ENCODE measurements around the gene PLCG2.

Gene PLCG2

GRCh38 chr16:81843683-81844082 is 64.6 kb downstream of the PLCG2 start:
- DNase-seq (ENCODE audit: low read depth): no peak

- DNase-seq (ENCODE audit: low read depth): no peak
Measured at GRCh38 chr16:81846105-81846504, 67.0 kb downstream of the PLCG2 start.

GRCh38 chr16:81848306-81848853 is 69.3 kb downstream of the PLCG2 start:
- no peak for DNase-seq (ENCODE audit: low read depth)

DNA sequence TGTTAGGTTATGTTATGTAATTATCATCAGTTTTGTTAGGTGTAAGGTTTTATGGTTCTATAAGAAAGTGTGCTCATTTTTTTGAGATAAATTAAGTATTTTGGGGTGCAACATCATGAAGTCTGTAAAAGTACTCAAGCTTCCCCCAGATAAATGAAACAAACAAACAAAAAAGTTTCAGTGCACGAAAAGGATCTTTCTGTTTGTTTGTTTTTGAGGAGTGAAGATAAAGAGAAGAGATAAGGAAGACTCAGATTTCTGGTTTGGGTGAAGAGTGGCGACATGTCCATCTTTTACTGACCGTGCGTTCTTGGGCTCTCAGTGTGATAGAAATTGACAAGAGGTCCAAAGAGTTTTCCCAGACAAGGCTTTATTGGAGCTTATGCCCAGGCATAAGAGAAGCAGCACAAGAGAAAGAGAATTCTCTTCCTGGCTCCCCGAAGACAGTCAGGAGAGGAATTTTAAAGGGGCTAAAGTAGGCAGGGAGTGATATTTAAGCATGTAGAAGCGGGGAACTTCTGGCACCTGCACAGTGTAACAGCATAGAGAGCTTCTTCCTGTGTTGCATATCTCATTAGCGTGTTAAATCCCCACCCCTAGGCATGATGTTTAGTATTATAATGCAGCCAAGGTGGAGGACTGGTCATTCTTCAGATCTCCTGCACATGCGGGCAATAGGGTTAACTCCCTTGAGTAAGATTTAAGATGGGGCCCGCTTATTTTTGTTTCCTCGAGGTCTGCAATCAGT is 71.3 kb downstream of the PLCG2 start:
- no peak for DNase-seq (ENCODE audit: low read depth)

DNA sequence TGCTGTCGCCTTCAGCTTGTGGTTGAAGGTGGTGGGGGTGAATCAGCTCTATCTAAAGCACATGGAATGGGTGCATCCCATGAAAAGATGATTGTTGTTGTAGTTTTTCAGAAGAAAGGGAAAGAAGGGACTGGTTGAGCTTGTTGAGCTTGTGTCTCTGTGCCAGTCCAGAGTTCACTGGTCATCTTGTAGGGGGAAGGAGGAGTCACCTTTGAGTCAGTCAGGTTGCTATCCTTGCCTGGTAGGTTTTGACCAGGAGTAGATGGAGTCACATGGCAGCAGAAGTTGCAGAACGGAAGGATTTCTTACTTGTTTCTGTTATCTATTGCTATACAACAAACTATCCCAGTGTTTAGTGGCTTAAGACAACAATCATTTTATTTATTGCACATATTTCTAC is 73.3 kb downstream of the PLCG2 start:
- DNase-seq (ENCODE audit: low read depth): no peak

DNA sequence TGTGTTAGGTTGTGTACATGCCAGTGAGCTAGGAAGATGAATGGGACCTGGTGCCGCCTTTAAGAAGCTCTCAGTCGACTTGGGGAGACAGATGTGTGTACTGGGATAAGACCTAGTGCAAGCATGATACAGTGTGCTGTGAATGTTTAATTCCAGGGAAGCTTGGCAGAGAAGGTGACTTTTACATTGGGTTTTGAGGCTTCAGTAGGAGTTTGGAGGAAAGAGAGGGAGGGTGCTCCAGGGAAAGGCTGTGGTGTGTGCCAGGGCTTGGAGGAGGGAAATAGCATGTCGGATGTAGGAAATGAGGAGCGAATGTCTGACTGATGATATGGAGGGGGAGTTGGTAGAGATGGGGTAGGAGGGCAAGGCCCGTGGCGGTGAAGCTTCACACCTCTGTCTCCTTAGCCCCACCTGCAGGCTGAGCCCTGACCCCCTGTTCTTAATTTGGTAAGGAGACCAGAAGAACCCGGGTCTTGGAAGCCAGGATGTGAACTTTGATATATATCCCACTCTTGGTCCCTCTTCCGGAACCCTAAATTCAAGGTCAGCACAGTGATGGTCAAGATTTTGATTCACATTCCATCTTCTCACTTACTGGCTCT is 76.6 kb downstream of the PLCG2 start:
- DNase-seq (ENCODE audit: low read depth): no peak

DNA sequence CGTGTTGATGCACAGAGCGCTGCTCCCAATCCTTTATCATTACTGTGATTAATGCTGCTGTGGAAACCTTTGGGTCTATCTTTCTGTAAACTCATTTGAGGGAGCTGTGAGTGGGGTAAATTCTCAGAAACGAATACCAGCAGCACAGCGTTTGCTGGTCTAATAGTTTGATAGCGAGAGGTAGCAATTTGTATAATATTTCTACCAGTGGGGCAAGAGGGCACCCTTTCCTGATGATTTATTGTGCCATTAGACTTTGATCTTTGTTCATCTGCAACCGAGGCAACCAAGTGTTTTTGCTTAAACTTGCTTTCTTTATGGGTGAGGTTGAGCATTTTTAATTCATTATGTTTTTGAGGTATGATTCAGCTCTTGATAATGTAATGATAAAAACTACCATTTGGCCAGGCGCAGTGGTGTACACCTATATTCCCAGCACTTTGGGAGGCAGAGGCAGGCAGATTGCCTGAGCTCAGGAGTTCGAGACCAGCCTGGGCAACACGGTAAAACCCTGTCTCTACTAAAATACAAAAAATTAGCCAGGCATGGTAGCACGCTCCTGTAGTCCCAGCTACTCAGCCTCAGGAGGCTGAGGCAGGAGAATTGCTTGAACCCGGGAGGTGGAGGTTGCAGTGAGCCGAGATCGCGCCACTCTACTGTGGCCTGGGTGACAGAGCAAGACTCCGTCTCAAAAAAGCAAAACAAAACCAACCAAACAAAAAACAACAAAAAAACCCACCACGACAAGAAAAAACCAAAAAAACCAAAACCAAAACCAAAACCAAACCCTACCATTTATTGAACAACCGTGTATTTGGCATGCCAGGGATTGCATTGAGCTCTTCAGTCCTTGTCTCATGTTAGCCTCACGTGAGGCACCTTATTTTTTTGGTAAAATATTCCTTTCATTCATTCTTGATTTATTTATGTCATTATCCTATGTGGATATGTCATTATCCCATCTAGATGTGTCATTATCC is 81.5 kb downstream of the PLCG2 start:
- no peak for DNase-seq (ENCODE audit: low read depth)

DNA sequence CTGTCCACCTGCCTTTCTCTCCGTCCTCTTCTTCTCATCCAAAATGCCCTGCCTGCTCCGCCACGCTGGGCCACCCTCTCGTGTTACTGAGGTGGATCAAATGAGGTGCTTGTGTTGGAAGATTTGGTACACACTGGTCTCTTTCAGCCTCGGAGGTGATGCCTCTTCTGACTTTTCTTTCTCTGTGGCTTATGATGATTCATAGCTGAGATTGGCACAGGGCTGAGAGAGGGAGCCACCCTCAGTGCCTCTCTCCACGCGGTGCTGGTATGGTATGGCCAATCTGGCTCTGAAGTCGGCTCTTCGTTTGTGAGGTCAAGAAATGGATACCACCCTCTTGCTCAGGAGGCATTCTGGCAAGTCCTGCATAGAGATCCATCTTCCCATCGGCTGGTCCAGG is 82.4 kb downstream of the PLCG2 start:
- no peak for DNase-seq (ENCODE audit: low read depth)

- DNase-seq (ENCODE audit: low read depth): no peak
Measured at GRCh38 chr16:81861915-81862314, 82.8 kb downstream of the PLCG2 start.

- no peak for DNase-seq (ENCODE audit: low read depth)
Measured at GRCh38 chr16:81863630-81864352, 84.7 kb downstream of the PLCG2 start.

DNA sequence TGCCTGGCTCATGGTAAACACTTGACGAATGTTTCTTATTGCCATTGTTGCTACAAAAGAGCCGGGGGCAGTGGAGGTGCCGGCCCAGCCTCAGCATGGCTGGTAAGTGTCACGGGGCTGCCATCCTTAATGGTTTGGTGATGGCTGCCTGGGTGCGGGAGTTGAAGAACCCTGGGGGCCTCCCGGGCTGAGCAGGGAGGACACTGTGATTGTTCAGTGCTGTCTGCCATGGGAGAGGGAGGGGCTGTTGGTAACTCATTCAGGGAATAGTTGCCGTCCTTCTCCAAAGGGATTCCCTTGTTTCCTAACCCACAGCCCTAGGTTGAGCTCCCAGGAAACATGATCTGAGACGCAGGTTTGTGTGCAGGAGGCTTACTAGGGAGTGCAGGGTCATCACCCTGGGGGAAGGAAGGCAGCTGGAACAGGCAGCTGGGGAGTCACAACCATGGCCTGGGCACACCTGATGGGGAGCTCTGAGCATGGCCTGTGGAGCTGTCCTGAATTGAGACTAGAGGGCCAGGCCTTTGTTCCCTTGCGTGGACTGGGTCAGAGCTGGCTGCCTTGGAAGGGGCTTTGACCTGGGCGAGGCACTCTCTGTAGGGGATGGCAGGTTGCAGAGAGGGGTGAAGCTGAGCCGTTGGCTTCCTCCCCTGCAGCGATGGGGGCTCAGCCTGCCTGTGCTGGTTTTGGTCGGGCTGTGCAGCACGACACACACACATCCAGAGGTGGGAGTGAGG is 85.7 kb downstream of the PLCG2 start:
- DNase-seq (ENCODE audit: low read depth): no peak

GRCh38 chr16:81866820-81867440 is 87.8 kb downstream of the PLCG2 start:
- no peak for DNase-seq (ENCODE audit: low read depth)

DNA sequence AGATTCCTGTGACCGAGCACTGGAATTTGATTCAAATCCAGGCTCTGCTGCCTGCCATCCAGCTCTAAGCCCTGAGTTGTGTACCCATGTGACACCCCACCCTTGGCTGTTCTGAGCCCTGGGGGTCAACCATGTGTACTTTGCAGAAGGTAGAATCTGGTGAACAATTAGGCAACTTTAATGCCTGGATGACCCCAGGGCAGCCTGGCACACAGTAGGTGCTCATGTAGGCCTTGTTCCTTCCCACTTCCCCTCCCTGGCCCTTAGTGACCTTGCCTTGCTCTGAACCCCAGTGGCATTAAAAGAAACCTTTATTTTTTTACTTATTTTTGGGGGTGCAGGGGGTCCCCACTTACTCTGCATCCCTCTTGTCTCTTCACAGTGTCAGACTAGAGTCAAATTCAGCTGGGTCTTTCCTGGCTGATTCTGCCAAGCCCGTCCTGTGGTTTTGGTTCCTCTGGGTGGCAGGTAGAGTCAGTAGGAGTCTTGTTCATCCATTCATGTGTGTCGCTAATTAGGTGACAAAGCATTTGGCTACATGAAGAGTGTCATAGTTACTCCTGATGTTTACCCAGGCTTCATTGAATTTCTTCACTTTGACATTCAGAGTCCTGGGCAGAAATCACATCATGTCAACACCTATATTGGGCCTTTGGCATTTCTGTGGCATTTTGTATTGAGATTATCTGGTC is 89.1 kb downstream of the PLCG2 start:
- no peak for DNase-seq (ENCODE audit: low read depth)

GRCh38 chr16:81869326-81869725 is 90.2 kb downstream of the PLCG2 start:
- DNase-seq (ENCODE audit: low read depth): no peak

DNA sequence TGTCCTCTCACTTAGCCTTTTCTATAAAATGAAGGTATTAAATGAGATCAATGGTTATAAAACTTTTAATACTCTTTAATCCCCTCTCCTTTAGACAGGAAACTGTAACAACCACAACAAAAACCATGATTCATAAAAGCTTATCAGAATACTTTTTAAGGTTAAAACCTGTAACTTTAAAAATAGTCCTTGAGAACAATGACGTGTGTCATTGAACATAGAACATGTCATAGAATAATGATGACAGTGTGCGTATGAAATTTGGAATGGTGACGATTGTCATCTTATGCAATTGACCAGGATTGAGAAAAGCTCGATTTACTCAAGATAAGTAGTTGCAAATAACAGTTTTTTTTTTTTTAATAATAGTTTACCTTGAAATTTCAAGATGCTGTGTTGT is 94.1 kb downstream of the PLCG2 start:
- no peak for DNase-seq (ENCODE audit: low read depth)

DNA sequence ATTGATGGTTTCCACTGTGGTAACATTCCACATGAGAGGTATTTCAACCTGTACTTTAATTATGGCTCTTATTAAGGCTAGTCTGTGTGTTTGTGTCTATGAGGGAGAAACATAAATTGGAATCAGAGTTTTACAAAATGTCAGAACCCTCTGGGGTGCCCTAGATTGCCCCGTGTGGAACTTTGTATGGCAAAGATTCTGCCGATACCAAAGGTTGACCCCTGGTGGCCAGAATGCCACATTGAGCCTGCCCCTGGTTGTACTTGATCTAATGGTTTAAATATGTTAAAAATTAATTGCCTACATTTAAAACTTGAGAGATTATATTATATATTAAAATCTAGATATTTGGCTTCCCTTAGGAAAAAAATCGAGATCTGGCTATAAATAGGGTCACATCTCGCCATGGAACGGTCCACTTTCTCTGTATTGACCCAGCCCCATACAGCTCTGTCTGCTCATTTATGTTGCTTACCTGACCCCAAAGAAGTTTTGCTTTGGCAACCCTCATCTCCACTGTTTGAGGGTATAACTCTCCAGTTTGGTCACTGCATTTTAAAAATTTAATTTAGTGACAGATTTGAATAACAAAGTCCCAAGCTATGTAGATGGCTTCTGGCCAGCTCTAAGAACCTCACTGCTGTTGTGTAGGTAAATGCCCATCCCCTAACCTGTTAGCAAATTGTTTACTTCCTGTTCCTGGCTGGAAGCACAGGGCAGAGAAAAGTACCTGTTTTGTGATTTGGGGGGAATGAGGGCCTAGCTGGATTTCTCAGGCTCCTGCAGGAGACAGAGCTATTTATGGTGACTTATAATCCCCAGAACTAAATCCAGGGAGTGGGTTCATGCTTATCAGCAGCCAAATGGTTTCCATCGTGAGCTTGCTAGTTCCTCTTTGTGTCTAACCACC is 95.0 kb downstream of the PLCG2 start:
- DNase-seq (ENCODE audit: low read depth): peak; percentile 21

- no peak for DNase-seq (ENCODE audit: low read depth)
Measured at GRCh38 chr16:81875461-81875860, 96.4 kb downstream of the PLCG2 start.

DNA sequence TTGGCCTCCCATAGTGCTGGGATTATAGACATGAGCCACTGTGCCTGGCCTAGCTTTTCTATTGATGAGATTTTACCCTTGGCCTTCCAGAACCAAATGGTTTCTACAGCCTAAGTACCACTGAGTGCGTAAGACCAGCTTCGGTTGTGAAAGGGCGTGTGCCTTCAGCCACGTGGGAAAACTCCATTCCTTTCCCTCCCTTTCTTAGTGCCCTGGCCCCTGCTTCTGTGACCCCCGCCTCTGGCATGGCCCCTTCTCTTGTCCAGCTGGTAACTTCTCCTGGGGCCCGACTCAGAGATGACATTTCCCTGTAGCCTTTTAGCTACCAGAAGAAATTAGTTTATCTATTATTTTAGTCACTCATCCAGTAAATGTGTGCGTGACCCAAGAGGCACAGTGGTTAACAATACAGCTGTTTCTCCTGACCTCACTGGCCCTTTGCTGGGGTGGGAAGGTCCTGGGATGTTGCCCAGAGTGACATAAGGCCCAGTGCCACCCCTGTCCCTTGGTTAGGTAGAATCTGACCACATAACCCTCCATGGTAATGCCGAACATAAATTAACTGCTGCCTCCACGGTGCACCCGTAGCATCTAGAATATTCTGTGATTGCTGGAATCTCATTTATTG is 97.3 kb downstream of the PLCG2 start:
- DNase-seq (ENCODE audit: low read depth): no peak
